HEK293 (cell line): Measurements from ENCODE around the gene HES5.
"Not testable (repeated sequence)": the region's sequence is repeated elsewhere in the genome, so short reads cannot be mapped to it uniquely, and the experiment has no call there.

Experiments used
- CTCF ChIA-PET: fragments of 350-600 bp; formaldehyde crosslinking; extraction: SDS; loops from one replicate; lab custom pipeline; 2021; ENCODE audit warnings: antibody characterized with exemption; lab: Yijun Ruan, JAX
- POLR2A ChIA-PET: fragments of 300-600 bp; formaldehyde crosslinking; extraction: SDS; loops from one replicate; lab custom pipeline; 2020; ENCODE audit warnings: antibody characterized with exemption, inconsistent platforms; lab: Yijun Ruan, JAX
- H3K27ac ChIP-seq: fragments of 200-500 bp; sonication (Bioruptor generic); 2 replicates; pipeline ENCODE4 v1.5.1; 2014; ENCODE audit warnings: low read depth, low read length, control low read depth, inconsistent platforms; ENCODE audit errors: extremely low read depth
- H3K36me3 ChIP-seq, 2 experiments: fragments of 200-500 bp in 1 of 2; sonication (Bioruptor generic) in 1 of 2; 1 replicate in 1 of 2; 2 replicates in 1 of 2; pipeline ENCODE4 v1.5.1; 2014 to 2017; ENCODE audit warnings: inconsistent platforms in 2 of 2, low read length in 2 of 2; ENCODE audit not compliant: control insufficient read depth in 2 of 2, insufficient read depth in 1 of 2
- H3K4me1 ChIP-seq: fragments of 200-500 bp; sonication (Bioruptor generic); 2 replicates; pipeline ENCODE4 v1.5.1; 2014; ENCODE audit warnings: mild to moderate bottlenecking, low read length, inconsistent platforms; ENCODE audit not compliant: control insufficient read depth, insufficient read depth
- H3K4me3 ChIP-seq: 2 replicates; pipeline ENCODE4 v1.5.1; 2011; ENCODE audit warnings: low read depth, mild to moderate bottlenecking, control low read depth, low read length, moderate library complexity
- H3K9me3 ChIP-seq: fragments of 200-500 bp; sonication (Bioruptor generic); 2 replicates; pipeline ENCODE4 v1.5.1; 2014; ENCODE audit warnings: low read depth, low read length, inconsistent platforms; ENCODE audit not compliant: control insufficient read depth, insufficient read depth
- GLIS2 ChIP-seq: fragments of 450-650 bp; formaldehyde crosslinking; IDR thresholded peaks from 2 replicates; pipeline ENCODE4 v1.5.1; 2016; ENCODE audit warnings: missing biosample characterization, missing genetic modification characterization
- IKZF3 ChIP-seq: fragments of 450-650 bp; IDR thresholded peaks from 2 replicates; pipeline ENCODE4 v1.5.0; 2018; ENCODE audit warnings: missing biosample characterization, mild to moderate bottlenecking, missing genetic modification characterization, moderate library complexity
- KLF8 ChIP-seq: fragments of 450-650 bp; formaldehyde crosslinking; IDR thresholded peaks from 2 replicates; pipeline ENCODE4 v1.5.1; 2016; ENCODE audit warnings: missing biosample characterization, missing genetic modification characterization
- SP2 ChIP-seq: fragments of 450-650 bp; formaldehyde crosslinking; IDR thresholded peaks from 2 replicates; pipeline ENCODE4 v1.5.1; 2016; ENCODE audit warnings: missing biosample characterization, missing genetic modification characterization
- ZBTB8A ChIP-seq: fragments of 450-650 bp; formaldehyde crosslinking; IDR thresholded peaks from 2 replicates; pipeline ENCODE4 v1.5.1; 2016; ENCODE audit warnings: missing biosample characterization, missing genetic modification characterization
- ZEB2 ChIP-seq: fragments of 450-650 bp; formaldehyde crosslinking; IDR thresholded peaks from 2 replicates; pipeline ENCODE4 v1.5.1; 2016; ENCODE audit warnings: missing biosample characterization, missing genetic modification characterization
- ZFP41 ChIP-seq: fragments of 450-650 bp; formaldehyde crosslinking; IDR thresholded peaks from 2 replicates; pipeline ENCODE4 v1.5.1; 2016; ENCODE audit warnings: missing biosample characterization, missing genetic modification characterization, borderline replicate concordance
- ZNF114 ChIP-seq: fragments of 450-650 bp; formaldehyde crosslinking; IDR thresholded peaks from 2 replicates; pipeline ENCODE4 v1.5.0; 2017; ENCODE audit warnings: missing biosample characterization, missing genetic modification characterization
- ZNF2 ChIP-seq: fragments of 450-650 bp; formaldehyde crosslinking; IDR thresholded peaks from 2 replicates; pipeline ENCODE4 v1.5.1; 2016; ENCODE audit warnings: missing biosample characterization, missing genetic modification characterization
- ZNF211 ChIP-seq: fragments of 450-650 bp; formaldehyde crosslinking; IDR thresholded peaks from 2 replicates; pipeline ENCODE4 v1.5.1; 2016; ENCODE audit warnings: low read depth, missing biosample characterization, missing genetic modification characterization
- ZNF350 ChIP-seq: fragments of 450-650 bp; formaldehyde crosslinking; IDR thresholded peaks from 2 replicates; pipeline ENCODE4 v1.5.0; 2017; ENCODE audit warnings: missing biosample characterization, mild to moderate bottlenecking, missing genetic modification characterization
- ZNF561 ChIP-seq: fragments of 450-650 bp; IDR thresholded peaks from 2 replicates; pipeline ENCODE4 v1.5.1; 2018; ENCODE audit warnings: missing biosample characterization, missing genetic modification characterization, borderline replicate concordance
- ZNF791 ChIP-seq: fragments of 450-650 bp; formaldehyde crosslinking; IDR thresholded peaks from 2 replicates; pipeline ENCODE4 v1.5.1; 2016; ENCODE audit warnings: missing biosample characterization, missing genetic modification characterization
- TF ChIP-seq, protein P1 (sequence below): fragments of 450-650 bp; formaldehyde crosslinking; IDR thresholded peaks from 2 replicates; pipeline ENCODE4 v1.5.1; 2016; ENCODE audit warnings: missing biosample characterization, missing genetic modification characterization
- TF ChIP-seq, protein P2 (sequence below): fragments of 450-650 bp; formaldehyde crosslinking; IDR thresholded peaks from 2 replicates; pipeline ENCODE4 v1.5.1; 2017; ENCODE audit warnings: missing biosample characterization, mild to moderate bottlenecking, missing genetic modification characterization, moderate library complexity
- TF ChIP-seq, protein P3 (sequence below): fragments of 450-650 bp; formaldehyde crosslinking; IDR thresholded peaks from 2 replicates; pipeline ENCODE4 v1.5.1; 2016; ENCODE audit warnings: missing biosample characterization, missing genetic modification characterization

The HES5 gene

DNA sequence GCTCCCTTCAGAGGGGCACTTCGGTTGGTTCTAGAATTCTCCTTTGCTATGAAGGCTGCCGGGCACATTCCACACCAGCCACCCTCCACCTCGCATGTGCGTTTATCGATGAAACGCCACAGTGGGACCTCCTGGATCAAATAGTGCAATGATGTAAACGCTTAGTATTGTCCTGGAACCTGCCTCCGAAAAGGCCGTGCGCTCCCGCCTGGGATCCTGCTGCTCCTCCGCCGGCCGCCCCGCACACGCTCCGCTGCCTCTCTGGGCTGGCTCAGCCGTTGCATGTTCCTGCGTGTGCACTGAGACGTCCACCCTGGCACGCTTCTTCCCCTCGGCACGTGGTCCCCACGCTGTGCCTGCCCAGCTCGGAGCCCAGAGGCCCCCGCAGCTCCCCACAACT, 22.1 kb upstream of the HES5 start:
- no peaks in the 10 kb centered on the region for H3K36me3 ChIP-seq
- no peaks in the 10 kb centered on the region for H3K9me3 ChIP-seq
- ChIA-PET CTCF (no interaction called here), POLR2A (no interaction called here)
- no peaks in the 10 kb centered on the region; the same call in 1 of the 2 replicates for H3K4me1 ChIP-seq
- H3K4me3 ChIP-seq = no peak overlapping the region
- TF ChIP-seq IKZF3 (tag by site-specific recombination) (no peak), ZNF350 (no peak), ZNF211 (tag by site-specific recombination) (no peak)
- TF ChIP-seq, protein P1, sequence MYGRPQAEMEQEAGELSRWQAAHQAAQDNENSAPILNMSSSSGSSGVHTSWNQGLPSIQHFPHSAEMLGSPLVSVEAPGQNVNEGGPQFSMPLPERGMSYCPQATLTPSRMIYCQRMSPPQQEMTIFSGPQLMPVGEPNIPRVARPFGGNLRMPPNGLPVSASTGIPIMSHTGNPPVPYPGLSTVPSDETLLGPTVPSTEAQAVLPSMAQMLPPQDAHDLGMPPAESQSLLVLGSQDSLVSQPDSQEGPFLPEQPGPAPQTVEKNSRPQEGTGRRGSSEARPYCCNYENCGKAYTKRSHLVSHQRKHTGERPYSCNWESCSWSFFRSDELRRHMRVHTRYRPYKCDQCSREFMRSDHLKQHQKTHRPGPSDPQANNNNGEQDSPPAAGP (tag by site-specific recombination) = no peak
- no peak overlapping the region for H3K27ac ChIP-seq

DNA sequence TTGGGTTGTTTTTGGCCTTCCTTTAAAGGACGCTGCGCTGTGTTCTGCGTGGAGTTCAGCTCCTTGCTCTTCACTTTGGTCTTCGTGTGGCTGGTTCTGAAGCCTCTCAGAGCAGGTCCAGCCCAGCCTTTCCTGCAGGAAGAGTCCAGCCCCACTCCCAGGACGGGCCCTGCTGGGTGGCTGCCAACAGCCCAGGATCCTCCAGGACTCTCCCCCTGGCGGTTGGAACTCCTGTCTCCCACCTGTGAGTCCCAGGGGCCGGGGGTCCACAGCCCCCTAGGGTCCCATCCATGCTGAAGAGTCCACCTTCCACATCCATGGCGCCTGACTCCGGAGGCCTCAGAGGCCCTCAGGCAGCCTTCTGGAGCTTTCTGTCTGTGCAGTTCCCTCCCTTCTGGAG, 21.5 kb upstream of the HES5 start:
- POLR2A ChIA-PET, CTCF ChIA-PET: not testable (repeated sequence)

DNA sequence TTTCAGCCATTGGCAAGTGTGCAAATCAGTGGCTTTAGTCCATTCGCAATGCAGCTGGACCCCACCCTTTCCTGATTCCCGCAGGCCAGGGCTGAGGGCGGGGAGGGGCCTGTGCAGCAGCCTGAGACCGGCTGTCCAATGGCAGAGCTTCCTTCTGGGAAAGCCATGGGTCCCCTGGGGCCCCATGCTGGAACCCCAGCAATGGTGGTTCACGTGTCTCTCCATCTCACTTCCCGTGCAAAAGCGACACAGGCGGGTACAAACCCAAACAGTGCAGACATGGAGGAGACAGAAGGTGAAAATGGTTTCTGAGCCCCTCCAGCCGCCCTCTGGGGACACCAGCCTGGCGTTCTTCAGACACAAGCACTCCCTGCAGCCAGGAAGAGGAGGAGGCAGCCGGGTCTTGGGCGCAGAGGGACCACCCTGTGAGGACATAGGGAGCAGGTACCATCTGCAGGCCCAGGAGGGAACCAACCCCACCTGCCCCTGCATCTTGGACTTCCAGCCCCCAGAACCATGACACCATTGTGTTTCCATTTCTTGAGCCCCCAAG, 20.3 kb upstream of the HES5 start:
- not testable (repeated sequence) for H3K4me3 ChIP-seq, H3K4me1 ChIP-seq, H3K9me3 ChIP-seq, H3K36me3 ChIP-seq, H3K27ac ChIP-seq
- POLR2A ChIA-PET = interaction anchor here (1.1 kb wide), 1 partner anchor 24 kb away, joined by 3 read pairs; the partner anchor contains the start of gene PANK4
- CTCF ChIA-PET = interaction anchor here (0.8 kb wide), 1 partner anchor 11 kb away, joined by 4 read pairs; no protein-coding TSS in a partner anchor

More for the DNA sequence above, 21.5 kb upstream of the HES5 start:
- not testable (repeated sequence) for H3K27ac ChIP-seq, H3K36me3 ChIP-seq, H3K4me3 ChIP-seq, H3K4me1 ChIP-seq, H3K9me3 ChIP-seq

DNA sequence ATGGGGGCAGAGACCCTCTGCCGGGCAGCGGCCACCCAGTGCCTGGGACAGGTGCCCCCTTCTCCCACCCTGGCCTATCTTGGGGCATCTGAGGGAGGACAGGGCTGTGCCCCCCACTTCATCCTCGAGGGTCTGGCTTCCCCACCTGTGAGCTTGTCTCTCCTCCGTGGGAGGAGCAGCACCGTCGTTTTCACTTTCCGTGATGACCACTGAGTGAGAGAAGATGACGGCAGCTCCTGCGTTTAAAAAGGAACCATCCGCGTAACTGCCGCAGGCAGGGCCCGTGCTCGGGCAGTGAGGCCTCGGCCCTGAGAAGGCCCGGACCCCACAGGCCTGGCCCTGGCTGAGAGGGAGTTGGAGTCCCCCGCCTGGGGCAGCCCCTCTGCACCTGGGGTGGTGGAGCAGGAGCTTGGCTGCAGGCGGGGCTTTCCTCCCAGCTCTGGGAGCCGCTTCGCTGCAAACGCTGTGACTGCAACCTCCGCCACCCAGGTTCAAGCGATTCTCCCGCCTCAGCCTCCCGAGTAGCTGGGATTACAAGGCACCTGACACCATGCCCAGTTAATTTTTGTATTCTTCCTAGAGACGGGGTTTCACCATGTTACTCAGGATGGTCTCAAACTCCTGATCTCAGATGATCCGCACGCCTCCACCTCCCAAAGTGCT, 19.4 kb upstream of the HES5 start:
- H3K27ac ChIP-seq, H3K36me3 ChIP-seq, H3K9me3 ChIP-seq, H3K4me1 ChIP-seq, H3K4me3 ChIP-seq: not testable (repeated sequence)
- ChIA-PET POLR2A (interaction anchor here (1.1 kb wide), 1 partner anchor 23 kb away, joined by 3 read pairs; the partner anchor contains the start of gene PANK4), CTCF (interaction anchor here (0.8 to 1.0 kb wide), 3 partner anchors 12 to 873 kb away, joined by 3 to 4 read pairs (median 3); no protein-coding TSS in a partner anchor)

DNA sequence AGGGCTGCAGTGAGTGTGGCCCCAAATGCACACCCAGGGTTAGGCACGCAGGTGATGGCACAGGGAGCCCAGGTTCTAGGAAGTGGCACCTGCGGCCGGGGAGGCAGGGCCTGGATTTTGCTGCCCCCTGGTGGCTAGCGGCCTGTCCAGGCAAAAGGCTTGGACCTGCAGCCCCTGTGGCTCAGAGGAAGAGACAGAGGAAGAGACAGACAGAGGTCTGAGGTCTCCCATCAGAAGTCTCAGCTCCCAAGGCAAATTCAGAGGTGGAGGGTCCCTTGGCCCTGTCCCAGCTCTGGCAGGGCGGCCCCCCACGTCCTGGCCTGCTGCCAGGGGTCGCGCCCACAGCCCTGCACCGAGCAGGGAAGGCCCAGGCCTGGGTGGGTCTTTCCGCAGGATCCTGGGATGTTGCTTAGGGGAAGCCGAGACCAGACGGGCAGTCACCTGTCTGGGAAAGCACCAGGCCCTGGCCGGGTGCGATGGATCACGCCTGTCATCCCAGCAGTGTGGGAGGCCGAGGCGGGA, 18.1 kb upstream of the HES5 start:
- Histone ChIP-seq H3K4me1 (no peaks in the 10 kb centered on the region; the same call in 1 of the 2 replicates), H3K9me3 (no peaks in the 10 kb centered on the region), H3K27ac (no peak overlapping the region), H3K36me3 (no peaks in the 10 kb centered on the region), H3K4me3 (no peak overlapping the region)
- ChIA-PET CTCF (interaction anchor here (0.8 to 3.8 kb wide), 14 partner anchors 13 to 232 kb away, joined by 3 to 31 read pairs (median 4); partner anchors contain the start of genes PANK4 and PEX10), POLR2A (interaction anchor here (2.9 kb wide), 1 partner anchor 22 kb away, joined by 33 read pairs; the partner anchor contains the start of gene PANK4)
- TF ChIP-seq ZEB2 (tag by site-specific recombination) (peak; percentile 69; the same call in 1 of the 2 replicates), GLIS2 (tag by site-specific recombination) (0 out of 2 replicates have a peak, but pooled peaks have one; percentile 32), SP2 (no peak), ZNF114 (tag by site-specific recombination) (no peak), ZNF2 (tag by site-specific recombination) (0 out of 2 replicates have a peak, but pooled peaks have one; percentile 33), ZNF561 (tag by site-specific recombination) (0 out of 2 replicates have a peak, but pooled peaks have one; percentile 21), ZBTB8A (peak; percentile 46; the same call in 1 of the 2 replicates), ZFP41 (tag by site-specific recombination) (no peak), KLF8 (tag by site-specific recombination) (peak; percentile 62), ZNF791 (tag by site-specific recombination) (no peak)
- TF ChIP-seq, protein P2, sequence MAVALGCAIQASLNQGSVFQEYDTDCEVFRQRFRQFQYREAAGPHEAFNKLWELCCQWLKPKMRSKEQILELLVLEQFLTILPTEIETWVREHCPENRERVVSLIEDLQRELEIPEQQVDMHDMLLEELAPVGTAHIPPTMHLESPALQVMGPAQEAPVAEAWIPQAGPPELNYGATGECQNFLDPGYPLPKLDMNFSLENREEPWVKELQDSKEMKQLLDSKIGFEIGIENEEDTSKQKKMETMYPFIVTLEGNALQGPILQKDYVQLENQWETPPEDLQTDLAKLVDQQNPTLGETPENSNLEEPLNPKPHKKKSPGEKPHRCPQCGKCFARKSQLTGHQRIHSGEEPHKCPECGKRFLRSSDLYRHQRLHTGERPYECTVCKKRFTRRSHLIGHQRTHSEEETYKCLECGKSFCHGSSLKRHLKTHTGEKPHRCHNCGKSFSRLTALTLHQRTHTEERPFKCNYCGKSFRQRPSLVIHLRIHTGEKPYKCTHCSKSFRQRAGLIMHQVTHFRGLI (tag by site-specific recombination) = no peak
- TF ChIP-seq, protein P1 (tag by site-specific recombination) = 0 out of 2 replicates have a peak, but pooled peaks have one; percentile 28
- TF ChIP-seq, protein P3, sequence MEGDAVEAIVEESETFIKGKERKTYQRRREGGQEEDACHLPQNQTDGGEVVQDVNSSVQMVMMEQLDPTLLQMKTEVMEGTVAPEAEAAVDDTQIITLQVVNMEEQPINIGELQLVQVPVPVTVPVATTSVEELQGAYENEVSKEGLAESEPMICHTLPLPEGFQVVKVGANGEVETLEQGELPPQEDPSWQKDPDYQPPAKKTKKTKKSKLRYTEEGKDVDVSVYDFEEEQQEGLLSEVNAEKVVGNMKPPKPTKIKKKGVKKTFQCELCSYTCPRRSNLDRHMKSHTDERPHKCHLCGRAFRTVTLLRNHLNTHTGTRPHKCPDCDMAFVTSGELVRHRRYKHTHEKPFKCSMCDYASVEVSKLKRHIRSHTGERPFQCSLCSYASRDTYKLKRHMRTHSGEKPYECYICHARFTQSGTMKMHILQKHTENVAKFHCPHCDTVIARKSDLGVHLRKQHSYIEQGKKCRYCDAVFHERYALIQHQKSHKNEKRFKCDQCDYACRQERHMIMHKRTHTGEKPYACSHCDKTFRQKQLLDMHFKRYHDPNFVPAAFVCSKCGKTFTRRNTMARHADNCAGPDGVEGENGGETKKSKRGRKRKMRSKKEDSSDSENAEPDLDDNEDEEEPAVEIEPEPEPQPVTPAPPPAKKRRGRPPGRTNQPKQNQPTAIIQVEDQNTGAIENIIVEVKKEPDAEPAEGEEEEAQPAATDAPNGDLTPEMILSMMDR (tag by site-specific recombination) = peak; percentile 88
